GM21825 (cell line): ENCODE results near the gene PLAC8L1.
"Not testable (repeated sequence)": the region's sequence is repeated elsewhere in the genome, so short reads cannot be mapped to it uniquely, and the experiment has no call there.

Experiments
- ATAC-seq: cut with Tn5 transposase; IDR thresholded peaks from one replicate; pipeline ENCODE4 v1.9.1; 2021; ENCODE audit warnings: mild to moderate bottlenecking, moderate library complexity; ENCODE audit not compliant: unreplicated experiment

Gene PLAC8L1, protein sequence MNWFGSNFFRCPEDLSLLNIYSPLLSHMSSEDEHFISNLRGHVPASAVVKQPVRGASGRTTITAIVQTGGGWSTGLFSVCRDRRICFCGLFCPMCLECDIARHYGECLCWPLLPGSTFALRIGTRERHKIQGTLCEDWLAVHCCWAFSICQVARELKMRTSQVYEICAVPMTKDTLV

DNA sequence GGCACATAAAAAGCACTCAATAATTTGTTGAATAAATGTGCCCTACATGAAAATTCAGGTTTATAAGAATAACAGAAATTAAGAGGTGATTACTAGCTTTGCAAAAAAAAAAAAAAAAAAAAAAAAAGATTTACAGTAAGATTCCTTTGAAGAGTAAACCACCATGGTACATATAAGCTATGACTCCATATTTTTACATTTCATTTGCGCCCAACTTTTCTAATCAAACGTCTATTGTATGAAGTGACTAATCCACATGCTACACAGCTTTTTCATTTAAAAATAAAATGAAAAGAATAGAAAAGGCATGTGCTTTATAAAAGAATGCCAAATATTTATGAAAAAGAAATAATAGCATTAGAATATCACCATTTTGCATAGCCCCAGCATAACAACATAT lies at the start of gene PLAC8L1:
Gene PLAC8L1 (minus strand): TSS at position 101 of the 400 bp plus-strand sequence. CDS start 1,266 bp downstream, outside the sequence.
- ATAC-seq, result no peak

DNA sequence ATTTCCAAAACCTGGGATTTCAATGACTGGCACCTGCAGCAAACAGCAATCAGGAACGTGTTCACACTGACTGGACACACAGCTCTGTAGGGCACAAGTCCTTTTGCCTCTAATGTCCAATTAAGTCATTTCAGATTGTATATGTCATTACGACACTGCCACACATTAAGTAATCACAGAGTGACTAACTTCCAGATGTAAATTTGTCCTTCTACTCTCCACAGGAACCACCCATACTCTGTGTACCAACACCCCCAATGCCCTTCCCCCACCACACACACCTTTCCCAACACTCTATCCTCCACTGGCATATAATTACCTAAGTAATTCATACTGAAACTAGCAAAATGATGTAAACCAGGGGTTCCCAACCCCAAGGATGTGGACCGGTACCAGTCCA lies 46.6 kb upstream of the PLAC8L1 start:
- no peak for ATAC-seq

DNA sequence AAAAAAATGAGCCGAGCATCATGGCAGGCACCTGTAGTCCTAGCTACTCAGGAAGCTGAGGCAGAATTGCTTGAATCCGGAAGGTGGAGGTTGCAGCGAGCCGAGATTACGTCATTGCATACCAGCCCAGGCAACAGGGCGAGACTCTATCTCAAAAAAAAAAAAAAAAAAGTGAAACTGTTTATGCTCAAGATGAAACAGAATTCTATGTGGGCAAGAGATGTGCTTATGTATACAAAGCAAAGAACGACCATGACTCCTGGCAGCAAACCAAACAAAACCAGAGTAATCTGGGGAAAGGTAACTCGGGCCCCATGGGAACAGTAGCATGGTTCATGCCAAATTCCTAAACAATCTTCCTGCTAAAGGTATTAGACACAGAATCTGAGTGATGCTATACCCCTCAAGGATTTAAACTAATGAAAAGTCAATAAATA lies 32.6 kb upstream of the PLAC8L1 start:
- no peak for ATAC-seq

DNA sequence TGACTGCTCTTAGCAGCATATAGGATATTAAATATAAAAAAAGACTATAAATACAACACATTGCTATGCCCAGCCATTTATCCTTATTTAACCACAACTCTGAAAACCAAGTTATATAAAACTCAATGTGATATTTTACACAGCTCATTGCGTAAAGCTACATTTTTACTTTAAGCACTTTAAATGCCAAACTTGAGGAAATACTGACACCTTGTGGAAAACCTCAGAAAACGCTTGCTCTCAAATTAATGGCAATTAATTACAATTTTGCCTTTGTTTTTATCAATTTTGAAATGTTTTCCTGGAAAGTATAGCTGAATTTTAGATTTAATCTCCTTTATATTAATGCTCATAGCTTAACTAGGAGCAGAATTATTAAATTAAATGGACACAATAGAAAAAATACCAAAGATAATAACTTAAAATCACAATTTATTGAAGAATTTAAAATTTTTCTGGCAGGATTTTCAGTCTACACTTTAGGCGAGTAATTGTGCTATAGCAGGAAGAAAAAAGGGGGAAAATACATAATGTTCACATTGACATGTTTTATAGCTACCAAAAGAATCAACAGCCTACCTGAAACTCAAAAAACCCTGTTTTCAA lies 25.2 kb upstream of the PLAC8L1 start:
- no peak for ATAC-seq

DNA sequence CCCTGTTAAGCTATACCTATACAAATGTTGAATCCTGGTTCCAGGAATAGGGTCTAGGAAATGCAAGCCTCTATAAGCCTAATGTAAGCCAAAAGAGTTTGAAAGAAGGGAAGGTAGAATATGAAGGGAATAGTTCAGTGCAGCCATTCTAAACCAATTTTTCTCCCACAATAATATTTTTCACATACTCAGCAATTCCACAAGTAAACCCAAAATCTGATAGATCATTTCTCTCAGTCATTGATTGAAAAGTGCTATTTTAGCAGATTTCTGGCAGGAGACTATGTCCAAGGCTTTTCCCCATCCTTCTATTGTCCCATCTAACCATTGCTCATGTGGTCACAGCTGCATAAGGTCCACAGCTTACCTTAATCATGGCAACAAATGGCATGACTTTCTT lies 20.7 kb upstream of the PLAC8L1 start:
- ATAC-seq, result no peak

DNA sequence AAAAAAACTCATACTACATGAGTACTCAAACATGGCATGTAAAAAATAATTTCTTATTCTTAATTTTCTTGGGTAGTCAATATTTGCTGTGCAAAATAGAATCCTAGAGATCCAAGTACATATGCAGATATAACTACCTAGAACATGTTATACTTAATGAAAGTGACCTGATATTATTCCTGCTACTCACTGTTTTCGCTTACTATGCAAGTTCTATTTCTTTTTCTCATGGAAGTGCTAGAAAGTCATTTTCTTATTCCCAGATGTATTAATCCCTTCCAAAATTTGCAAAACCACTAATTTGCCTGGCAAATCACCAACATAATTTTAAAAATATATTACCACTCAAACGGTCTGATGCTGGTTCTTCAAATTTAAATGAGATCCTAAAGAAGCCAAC lies 19.2 kb upstream of the PLAC8L1 start:
- ATAC-seq, result no peak

DNA sequence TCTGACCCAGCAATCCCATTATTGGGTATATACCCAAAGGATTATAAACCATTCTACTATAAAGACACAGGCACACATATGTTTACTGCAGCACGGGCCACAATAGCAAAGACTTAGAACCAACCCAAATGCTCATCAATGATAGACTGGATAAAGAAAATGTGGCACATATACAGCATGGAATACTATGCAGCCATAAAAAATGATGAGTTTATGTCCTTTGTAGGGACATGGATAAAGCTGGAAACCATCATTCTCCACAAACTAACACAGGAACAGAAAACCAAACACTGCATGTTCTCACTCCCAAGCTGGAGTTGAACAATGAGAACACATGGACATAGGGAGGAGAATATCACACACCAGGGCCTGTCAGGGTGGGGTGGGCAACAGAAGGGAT lies 16.1 kb upstream of the PLAC8L1 start:
- ATAC-seq, result not testable (repeated sequence)

DNA sequence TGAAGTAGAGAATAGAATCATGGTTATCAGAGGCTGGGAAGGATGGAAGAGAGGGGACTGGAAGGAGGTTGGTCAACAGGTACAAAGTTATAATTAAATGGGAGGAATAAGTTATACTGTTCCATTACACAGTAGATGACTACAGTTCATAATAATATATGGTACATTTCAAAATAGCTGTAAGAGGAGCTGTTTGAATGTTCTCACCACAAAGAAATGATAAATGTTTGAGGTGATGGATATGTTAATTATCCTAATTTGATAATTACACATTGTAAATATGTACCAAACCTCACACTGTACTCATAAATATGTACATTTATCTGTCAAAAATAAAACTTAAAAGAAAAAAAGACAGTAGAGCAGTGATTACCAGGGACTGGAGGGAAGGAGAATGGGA lies 12.9 kb upstream of the PLAC8L1 start:
- ATAC-seq, result no peak

DNA sequence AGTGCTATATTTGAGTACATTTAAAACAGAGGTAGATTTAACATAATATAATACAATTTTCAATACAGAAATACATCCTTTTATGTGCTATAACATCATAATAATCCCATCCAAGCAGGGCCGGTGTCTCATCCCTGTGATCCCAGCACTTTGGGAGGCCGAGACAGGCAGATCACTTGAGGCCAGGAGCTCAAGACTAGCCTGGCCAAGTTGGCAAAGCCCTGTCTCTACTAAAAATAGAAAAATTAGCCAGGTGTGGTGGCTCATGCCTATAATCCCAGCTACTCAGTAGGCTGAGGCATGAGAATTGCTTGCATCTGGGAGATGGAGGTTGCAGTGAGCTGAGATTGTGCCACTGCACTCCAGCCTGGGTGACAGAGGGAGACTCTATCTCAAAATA lies 11.8 kb upstream of the PLAC8L1 start:
- not testable (repeated sequence) for ATAC-seq

DNA sequence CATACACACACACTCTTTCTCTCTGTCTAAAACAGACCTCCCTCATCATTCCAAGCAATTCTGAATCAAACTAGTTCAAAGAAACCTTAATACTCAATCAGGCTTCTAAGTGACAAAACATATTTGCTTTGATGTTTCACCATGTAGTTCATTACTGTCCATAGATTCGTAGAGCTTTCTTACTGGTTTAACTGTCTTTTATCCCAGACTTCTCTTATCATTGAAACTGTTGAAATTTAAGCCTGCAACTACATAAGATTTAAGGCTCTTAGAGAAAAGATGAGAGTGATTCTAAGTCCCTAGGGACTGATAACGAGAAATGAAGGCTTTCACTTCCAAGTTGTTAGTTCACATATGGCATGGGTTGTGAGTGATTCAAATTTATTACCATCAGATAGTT lies 11.0 kb upstream of the PLAC8L1 start:
- no peak for ATAC-seq

DNA sequence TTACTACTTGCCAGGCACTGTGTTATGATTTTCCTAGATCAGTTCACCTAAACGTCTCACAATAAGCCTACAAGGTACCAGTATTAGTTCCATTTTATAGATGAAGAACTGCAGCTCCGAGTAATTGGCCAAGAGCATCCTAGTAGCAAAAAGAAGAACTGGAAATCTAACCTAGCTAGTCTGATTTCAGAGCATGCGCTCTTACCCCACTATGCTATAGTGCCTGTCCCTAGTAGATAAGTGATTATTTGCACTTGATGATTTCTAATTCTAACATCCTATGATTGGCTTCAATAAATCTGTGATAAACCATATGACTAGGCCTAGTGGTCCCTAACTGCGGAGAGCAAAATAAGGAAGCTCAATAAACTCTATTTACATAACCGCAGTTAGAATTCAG lies 7.1 kb upstream of the PLAC8L1 start:
- no peak for ATAC-seq

DNA sequence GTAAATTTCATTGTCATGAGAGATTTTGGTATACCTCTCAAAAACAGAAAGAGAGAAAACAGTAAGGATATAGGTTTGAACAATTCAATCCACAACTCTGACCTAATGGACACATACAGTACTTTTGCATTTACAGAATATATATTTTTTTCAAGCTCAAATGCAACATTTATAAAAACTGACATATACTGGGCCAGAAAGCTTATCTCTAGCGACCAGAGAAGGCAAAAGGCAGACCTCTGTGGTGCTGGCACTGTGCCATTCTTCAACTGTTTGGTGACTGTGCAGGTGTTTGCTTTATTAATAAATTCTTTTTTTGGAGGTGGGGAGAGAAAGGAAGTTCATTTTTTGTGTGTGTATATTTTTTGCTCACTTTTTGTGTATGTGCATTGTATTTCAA lies 6.0 kb upstream of the PLAC8L1 start:
- no peak for ATAC-seq

DNA sequence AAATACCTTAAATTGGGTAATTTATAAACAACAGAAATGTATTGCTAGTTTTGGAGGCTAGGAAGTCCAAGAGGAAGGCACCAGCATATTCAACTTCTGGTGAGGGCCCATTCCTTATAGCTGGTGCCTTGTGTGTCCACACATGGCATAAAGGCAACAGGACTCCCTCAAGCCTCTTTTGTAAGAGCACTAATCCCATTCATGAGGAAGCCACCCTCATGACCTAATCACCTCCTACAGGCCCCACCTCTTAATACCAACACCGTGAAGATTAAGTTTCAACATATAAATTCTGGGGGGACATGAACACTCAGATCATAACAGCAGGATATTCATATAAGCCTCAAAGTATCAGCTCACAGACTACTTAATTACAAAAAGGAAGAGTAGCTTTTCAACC lies 4.0 kb upstream of the PLAC8L1 start:
- no peak for ATAC-seq

DNA sequence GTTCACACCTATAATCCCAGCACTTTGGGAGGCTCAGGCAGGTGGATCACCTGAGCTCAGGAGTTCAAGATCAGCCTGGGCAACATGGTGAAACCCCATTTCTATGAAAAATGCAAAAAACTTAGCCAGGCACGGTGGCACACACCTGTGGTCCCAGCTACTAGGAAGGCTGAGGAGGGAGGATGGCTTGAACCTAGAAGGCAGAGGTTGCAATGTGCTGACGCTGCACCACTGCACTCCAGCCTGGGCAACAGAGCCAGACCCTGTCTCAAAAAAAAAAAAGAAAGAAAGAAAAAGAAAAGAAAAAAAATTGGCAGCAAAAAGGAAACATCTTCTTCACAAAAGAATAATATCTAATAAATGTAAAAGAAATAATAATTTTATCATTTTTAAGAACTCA lies 3.5 kb upstream of the PLAC8L1 start:
- not testable (repeated sequence) for ATAC-seq

DNA sequence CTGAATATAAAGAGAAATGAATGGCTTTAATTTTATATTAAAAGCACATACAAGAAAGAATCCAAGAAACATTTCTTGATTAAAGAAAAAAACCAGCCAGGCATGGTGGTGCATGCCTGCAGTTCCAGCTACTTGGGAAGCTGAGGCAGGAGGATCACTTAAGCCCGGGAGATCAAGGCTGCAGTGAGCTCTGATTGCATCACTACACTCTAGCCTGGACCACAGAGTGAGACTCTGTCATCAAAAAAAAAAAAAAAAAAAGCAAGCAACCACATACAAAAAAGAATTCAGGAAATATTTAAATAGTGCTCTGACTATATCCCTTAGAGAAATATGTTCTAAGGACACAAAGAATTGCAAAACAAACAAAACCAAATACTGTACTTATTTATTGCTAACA lies 2.5 kb upstream of the PLAC8L1 start:
- no peak for ATAC-seq

DNA sequence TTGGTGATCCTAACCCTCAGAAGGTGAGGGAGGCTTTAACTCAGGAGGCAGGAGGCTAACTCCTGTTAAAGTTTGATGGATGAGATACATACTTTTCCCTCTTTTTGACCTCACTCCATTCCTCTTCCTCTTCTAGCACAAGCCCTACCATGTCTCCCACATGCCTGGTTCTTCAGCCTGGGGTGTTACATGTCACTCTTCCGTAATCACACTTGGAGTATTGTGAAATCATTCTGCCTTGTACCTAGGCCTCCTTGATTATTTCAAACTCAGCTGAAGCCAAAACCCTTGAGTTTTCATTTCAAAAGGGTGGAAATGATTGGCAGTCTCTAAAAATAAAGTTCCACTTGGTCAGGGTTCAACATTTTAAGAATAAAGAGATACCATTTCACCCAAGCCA lies 1.8 kb downstream of the PLAC8L1 start:
- ATAC-seq, result no peak

DNA sequence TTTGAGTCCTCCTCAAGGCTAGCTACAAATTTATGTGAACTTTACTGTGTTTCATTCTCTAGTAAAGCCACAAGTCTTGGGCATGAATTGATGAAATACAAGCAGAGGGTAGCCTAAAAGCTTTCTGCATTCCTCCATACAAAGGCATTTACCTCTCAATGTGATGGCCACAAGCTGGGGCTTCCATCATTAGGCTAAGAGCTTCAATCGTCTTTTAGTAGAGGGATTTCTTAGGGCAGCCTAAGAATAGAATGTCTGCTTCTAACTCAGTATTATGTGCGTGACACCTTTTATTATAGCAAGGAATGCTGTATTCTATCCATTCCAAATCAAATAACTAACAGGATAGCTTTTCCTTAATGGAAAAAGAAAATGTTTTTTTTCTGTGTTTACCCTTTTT lies 3.7 kb downstream of the PLAC8L1 start:
- no peak for ATAC-seq

DNA sequence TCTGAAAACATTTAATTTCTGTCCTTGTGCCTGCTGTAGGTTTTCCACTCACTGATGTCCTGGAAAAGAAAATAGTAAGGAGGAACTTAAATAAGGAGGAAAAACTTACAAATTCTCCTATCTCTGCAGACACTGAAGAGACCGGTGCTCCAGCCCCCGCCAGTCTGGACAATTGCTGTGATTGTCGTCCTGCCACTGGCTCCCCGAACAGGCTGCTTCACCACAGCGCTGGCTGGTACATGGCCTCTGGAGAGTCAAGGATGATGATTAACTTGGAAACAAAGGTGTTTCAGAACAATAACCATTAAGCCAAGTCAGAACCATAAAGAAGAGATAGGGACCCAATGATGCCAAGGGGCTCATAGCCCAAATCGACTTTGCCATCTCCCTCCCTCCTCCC lies 7.3 kb downstream of the PLAC8L1 start:
- ATAC-seq, result no peak

DNA sequence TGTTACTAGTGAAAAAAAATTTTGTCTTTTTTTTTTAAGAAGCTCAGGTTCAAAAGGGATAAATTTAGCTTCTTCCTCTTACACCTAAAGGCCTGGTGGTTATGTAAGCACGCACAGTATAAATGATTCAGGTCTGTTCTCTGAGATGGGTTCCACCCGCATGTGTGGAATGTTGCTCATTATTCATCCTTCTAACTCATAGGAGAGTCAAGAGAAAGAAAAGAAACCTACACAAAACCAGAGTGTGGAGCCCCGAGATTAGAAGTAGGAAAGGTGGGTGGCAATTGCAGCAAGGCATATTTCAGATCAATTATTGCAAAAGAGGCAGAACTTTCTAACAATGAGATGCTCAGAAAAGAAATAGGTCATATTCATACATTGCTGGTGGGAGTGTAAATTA lies 13.5 kb downstream of the PLAC8L1 start:
- no peak for ATAC-seq

DNA sequence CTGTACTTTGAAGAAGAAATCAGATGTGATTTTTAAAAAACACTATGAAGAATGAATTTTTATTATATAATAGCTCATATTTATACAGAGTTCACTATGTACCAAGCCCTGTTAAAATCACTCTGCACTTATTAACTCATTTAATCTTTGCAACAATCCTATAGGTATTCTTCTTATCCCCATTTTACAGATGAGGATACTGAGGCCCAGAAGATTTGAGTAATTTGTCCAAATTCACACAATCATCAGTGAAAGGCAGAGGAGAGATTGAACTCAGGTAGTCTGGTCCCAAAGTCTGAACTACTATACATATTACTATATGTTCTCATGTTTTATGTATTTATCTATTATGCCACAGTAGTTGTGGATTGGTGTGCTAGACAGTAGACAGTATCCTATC lies 16.1 kb downstream of the PLAC8L1 start:
- ATAC-seq, result no peak

DNA sequence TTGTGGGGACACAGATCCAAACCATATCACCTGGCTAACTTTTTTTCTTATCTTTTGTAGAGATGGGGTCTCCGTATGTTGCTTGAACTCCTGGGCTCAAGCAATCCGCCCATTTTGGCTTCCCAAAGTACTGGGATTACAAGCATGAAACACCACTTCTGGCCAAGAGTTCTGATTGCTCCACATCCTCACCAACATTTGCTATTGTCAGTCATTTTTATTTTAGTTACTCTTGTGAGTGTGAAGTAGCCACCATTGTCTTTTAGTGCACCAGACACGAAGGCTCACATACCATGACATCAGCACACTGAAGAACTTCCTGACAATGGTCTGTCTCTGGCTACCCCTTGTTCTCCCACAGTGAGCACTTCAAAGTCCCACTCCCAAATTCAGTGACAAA lies 17.3 kb downstream of the PLAC8L1 start:
- no peak for ATAC-seq

DNA sequence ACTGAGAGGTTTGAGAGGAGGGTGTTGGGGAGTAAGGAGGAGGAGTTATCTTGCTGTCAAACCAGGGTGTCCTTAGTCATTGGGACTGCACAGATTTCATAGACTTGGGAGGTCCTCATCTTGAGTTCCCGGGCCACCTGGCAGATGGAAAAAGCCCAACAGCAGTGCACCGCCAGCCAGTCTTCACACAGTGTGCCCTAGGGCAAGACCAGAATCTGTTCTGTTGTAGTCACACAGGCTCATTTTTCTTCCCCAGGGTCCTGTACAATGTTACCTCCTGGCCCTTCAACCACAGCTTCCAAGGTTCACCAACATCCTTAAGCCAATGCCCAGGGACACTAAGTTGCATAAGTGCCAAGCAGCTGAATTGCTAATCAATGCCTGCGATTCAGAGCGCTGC lies 21.0 kb downstream of the PLAC8L1 start:
- no peak for ATAC-seq

DNA sequence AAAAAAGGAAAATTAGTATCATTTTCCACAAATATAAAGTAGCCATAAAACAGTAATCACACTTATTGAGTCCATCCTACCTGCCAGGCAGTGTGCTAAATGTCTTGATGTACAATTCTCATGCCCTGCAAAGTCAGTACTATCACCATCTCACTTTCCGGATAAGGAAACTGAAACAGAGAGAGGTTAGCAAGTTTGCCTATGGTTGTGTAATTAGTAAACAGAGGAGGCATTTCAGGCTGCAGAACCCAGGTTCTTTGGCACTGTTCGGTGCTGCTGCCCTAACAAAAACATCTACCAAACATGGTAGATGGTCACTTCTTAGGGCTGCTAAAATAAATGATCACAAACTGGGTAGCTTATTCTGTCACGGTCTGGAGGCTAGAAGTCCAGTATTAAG lies 22.6 kb downstream of the PLAC8L1 start:
- ATAC-seq, result peak; percentile 91
